Measurements from ENCODE around the gene NRXN3.

DNA sequence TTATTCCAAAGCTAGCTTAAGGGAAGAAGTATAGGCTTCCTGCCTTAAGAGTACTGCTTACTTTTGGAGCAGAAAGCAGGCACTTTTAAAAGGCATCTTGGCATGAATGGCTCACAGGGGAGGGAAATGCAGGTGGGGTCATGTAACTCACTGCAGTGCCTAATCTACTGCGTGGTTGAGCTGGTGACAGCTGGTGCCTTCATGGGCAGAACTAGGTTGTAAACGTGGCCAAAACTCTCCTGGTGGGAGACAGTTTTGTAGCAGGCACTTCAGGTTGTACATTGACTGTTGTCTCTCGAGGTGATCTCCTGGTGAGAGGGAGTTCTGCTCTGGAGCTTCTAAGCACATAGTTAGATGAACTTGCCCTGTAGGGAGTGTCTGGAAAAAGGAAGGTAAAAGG, 1078.6 kb downstream of the NRXN3 start:
- TF ChIP-seq GATA3 (IDR thresholded peaks at IDR 0.05; ENCODE audit: low read depth, low read length) (no peak), GATA2 (IDR thresholded peaks at IDR 0.05; ENCODE audit: low read depth, low read length) (no peak)

Data from SH-SY5Y (cell line).